H1 (cell line): ENCODE results near the gene COL6A2. TPM values are rescaled to one million over a fixed set of nuclear protein-coding genes. Genes with fewer than 3 reads are reported as not detected.

Experiments used
- CTCF ChIA-PET: fragments of 300-600 bp; sonication (Branson Sonifier 250); formaldehyde crosslinking; loops from one replicate; lab custom pipeline; 2021; ENCODE audit not compliant: partially characterized antibody; lab: Charles Lee
- POLR2A ChIA-PET: fragments of 300-600 bp; sonication (Branson Sonifier 250); formaldehyde crosslinking; loops from one replicate; lab custom pipeline; 2021; ENCODE audit warnings: inconsistent platforms; ENCODE audit not compliant: partially characterized antibody; lab: Charles Lee
- DNase-seq, 2 experiments: peaks; one replicate each; pipeline versions ENCODE4 v3.0.0 to v3.0.0-alpha.2; 2010 to 2022; ENCODE audit warnings: low spot score in 2 of 2, low read depth in 1 of 2, mixed read lengths in 1 of 2
- FAIRE-seq: peaks from 2 replicates; lab custom pipeline; 2011; peaks lifted over from hg19 to GRCh38; lab: Jason Lieb, UNC
- H2AFZ ChIP-seq: 2 replicates; pipeline ENCODE4 v1.8.1; 2012; ENCODE audit warnings: low read length, inconsistent platforms
- H2AK5ac ChIP-seq: 2 replicates; pipeline ENCODE4 v1.6.1; 2013; ENCODE audit warnings: low read depth, low read length
- H2BK120ac ChIP-seq: replicated peaks from 2 replicates; pipeline ENCODE3; 2013; ENCODE audit warnings: low read depth, low read length, inconsistent platforms
- H2BK12ac ChIP-seq: 2 replicates; pipeline ENCODE4 v1.6.1; 2013; ENCODE audit warnings: low read depth, low read length
- H2BK15ac ChIP-seq: 2 replicates; pipeline ENCODE4 v1.6.1; 2013; ENCODE audit warnings: low read length
- H2BK20ac ChIP-seq: 2 replicates; pipeline ENCODE4 v1.6.1; 2013; ENCODE audit warnings: low read length
- H2BK5ac ChIP-seq: 2 replicates; pipeline ENCODE4 v1.6.1; 2013; ENCODE audit warnings: low read depth, low read length
- H3K14ac ChIP-seq: 2 replicates; pipeline ENCODE4 v1.6.1; 2013; ENCODE audit warnings: inconsistent platforms; ENCODE audit not compliant: insufficient read length
- H3K18ac ChIP-seq: 2 replicates; pipeline ENCODE4 v1.6.1; 2013; ENCODE audit warnings: low read length; ENCODE audit errors: extremely low read depth
- H3K23ac ChIP-seq: 2 replicates; pipeline ENCODE4 v1.6.1; 2013; ENCODE audit warnings: inconsistent platforms; ENCODE audit not compliant: insufficient read length
- H3K23me2 ChIP-seq: 2 replicates; pipeline ENCODE4 v1.6.1; 2013; ENCODE audit warnings: low read depth, low read length
- H3K27ac ChIP-seq: 2 replicates; pipeline ENCODE4 v1.6.1; 2011; ENCODE audit warnings: low read depth, low read length, inconsistent platforms
- H3K27me3 ChIP-seq, 4 experiments: replicated peaks in 1 of 4; 1 replicate in 1 of 4; 2 replicates in 3 of 4; pipeline versions ENCODE4 v1.6.1 to v1.8.1; 2011 to 2013; ENCODE audit warnings: low read length in 3 of 4, mild to moderate bottlenecking in 3 of 4, inconsistent platforms in 2 of 4, mixed read lengths in 2 of 4, moderate library complexity in 1 of 4; ENCODE audit not compliant: control insufficient read depth in 3 of 4, insufficient read depth in 3 of 4; ENCODE audit errors: extremely low read depth in 1 of 4
- H3K36me3 ChIP-seq, 4 experiments: 2 replicates each; pipeline versions ENCODE4 v1.6.1 to v1.8.1; 2011 to 2013; ENCODE audit warnings: mild to moderate bottlenecking in 4 of 4, low read length in 3 of 4, moderate library complexity in 2 of 4, control low read depth in 1 of 4, inconsistent platforms in 1 of 4; ENCODE audit not compliant: insufficient read depth in 4 of 4, control insufficient read depth in 2 of 4
- H3K4ac ChIP-seq: replicated peaks from 2 replicates; pipeline ENCODE3; 2013; ENCODE audit warnings: low read length, low read depth, mixed read lengths, inconsistent platforms; ENCODE audit not compliant: insufficient read length
- H3K4me1 ChIP-seq, 4 experiments: replicated peaks in 1 of 4; 1 replicate in 1 of 4; 2 replicates in 3 of 4; pipeline versions ENCODE4 v1.6.1 to v1.8.1; 2011 to 2013; ENCODE audit warnings: low read length in 3 of 4, inconsistent platforms in 2 of 4, mixed read lengths in 1 of 4; ENCODE audit not compliant: insufficient read depth in 4 of 4, control insufficient read depth in 3 of 4
- H3K4me2 ChIP-seq, 2 experiments: 2 replicates each; pipeline versions ENCODE4 v1.6.1 to v1.8.1; 2011 to 2013; ENCODE audit warnings: low read depth in 2 of 2, low read length in 2 of 2, control low read depth in 1 of 2, inconsistent platforms in 1 of 2, mild to moderate bottlenecking in 1 of 2; ENCODE audit not compliant: insufficient read depth in 1 of 2
- H3K4me3 ChIP-seq, 4 experiments: fragments of 200-600, 300-600 bp in 1 of 4; sonication (generic), shearing (Covaris generic), sonication (Bioruptor Twin) in 1 of 4; 2 replicates each; pipeline versions ENCODE4 v1.5.1 to v1.8.1; 2011 to 2016; ENCODE audit warnings: low read length in 4 of 4, low read depth in 3 of 4, control low read depth in 2 of 4, inconsistent platforms in 2 of 4, mild to moderate bottlenecking in 2 of 4, mixed read lengths in 1 of 4, moderate library complexity in 1 of 4; ENCODE audit not compliant: insufficient read depth in 2 of 4; ENCODE audit errors: extremely low read depth in 1 of 4
- H3K56ac ChIP-seq: replicated peaks from 2 replicates; pipeline ENCODE3; 2013; ENCODE audit warnings: low read depth, mild to moderate bottlenecking, mixed read lengths, low read length, inconsistent platforms; ENCODE audit not compliant: insufficient read length
- H3K79me1 ChIP-seq: 2 replicates; pipeline ENCODE4 v1.6.1; 2013; ENCODE audit warnings: low read depth, low read length, control low read depth
- H3K79me2 ChIP-seq, 2 experiments: 2 replicates each; pipeline versions ENCODE4 v1.6.1 to v1.8.1; 2012 to 2013; ENCODE audit warnings: low read length in 2 of 2, mild to moderate bottlenecking in 2 of 2, inconsistent platforms in 1 of 2; ENCODE audit not compliant: insufficient read depth in 2 of 2, control insufficient read depth in 1 of 2
- H3K9ac ChIP-seq, 4 experiments: replicated peaks in 1 of 4; 1 replicate in 1 of 4; 2 replicates in 3 of 4; pipeline versions ENCODE4 v1.6.1 to v1.8.1; 2011 to 2013; ENCODE audit warnings: low read depth in 3 of 4, low read length in 3 of 4, control low read depth in 2 of 4, mild to moderate bottlenecking in 2 of 4, moderate library complexity in 2 of 4, inconsistent platforms in 1 of 4; ENCODE audit errors: extremely low read depth in 1 of 4
- H3K9me3 ChIP-seq, 2 experiments: 2 replicates each; pipeline versions ENCODE4 v1.6.1 to v1.8.1; 2012 to 2013; ENCODE audit warnings: mild to moderate bottlenecking in 2 of 2, moderate library complexity in 2 of 2, control low read depth in 1 of 2, inconsistent platforms in 1 of 2, low read depth in 1 of 2, low read length in 1 of 2, mixed read lengths in 1 of 2; ENCODE audit not compliant: insufficient read depth in 2 of 2
- H4K20me1 ChIP-seq, 2 experiments: replicated peaks in 1 of 2; 2 replicates each; pipeline versions ENCODE3 to v1.8.1; 2011 to 2013; ENCODE audit warnings: inconsistent platforms in 2 of 2, low read length in 2 of 2, mild to moderate bottlenecking in 1 of 2; ENCODE audit not compliant: insufficient read depth in 2 of 2, control insufficient read depth in 1 of 2
- H4K5ac ChIP-seq: 2 replicates; pipeline ENCODE4 v1.6.1; 2013; ENCODE audit warnings: low read length, low read depth, mixed read lengths, inconsistent platforms; ENCODE audit not compliant: insufficient read length
- H4K8ac ChIP-seq: 2 replicates; pipeline ENCODE4 v1.8.0; 2013; ENCODE audit warnings: mild to moderate bottlenecking, moderate library complexity, low read length, inconsistent platforms; ENCODE audit not compliant: insufficient read depth; ENCODE audit errors: extremely low read depth
- H4K91ac ChIP-seq: replicated peaks from 2 replicates; pipeline ENCODE3; 2013; ENCODE audit warnings: low read length, mixed read lengths, inconsistent platforms; ENCODE audit not compliant: insufficient read length
- TEAD4 ChIP-seq: IDR thresholded peaks from 2 replicates; pipeline ENCODE4 v1.6.1; 2012; ENCODE audit warnings: low read depth, low read length, inconsistent platforms, mixed read lengths
- WGBS, 2 experiments: shearing (Covaris generic) in 1 of 2; methylation state at CpG; one replicate each; pipeline versions ENCODE4 v1.1.6 to v1.1.7; 2013 to 2015; ENCODE audit warnings: low lambda C conversion rate in 2 of 2, mixed read lengths in 2 of 2, inconsistent platforms in 1 of 2, low coverage in 1 of 2, missing lambda C conversion rate in 1 of 2; ENCODE audit not compliant: insufficient replicate concordance in 2 of 2, insufficient coverage in 1 of 2, insufficient read length in 1 of 2; ENCODE audit errors: extremely low coverage in 1 of 2, missing lambda C conversion rate in 1 of 2; 5-methylcytosine and 5-hydroxymethylcytosine counted together
- polyA plus RNA-seq, 7 experiments: library from polyadenylated mRNA; depleted of rRNA in 3 of 7; stranded (reverse) in 5 of 7; unstranded in 2 of 7; fragments of >200 nt in 5 of 7; fragments of 200-250 nt in 2 of 7; gene quantifications; 1 replicate in 5 of 7; 2 replicates in 1 of 7; 4 replicates in 1 of 7; pipeline versions ENCODE4 v1.2.1 to v1.2.3, GENCODE V29; 2011 to 2013; ENCODE audit warnings: missing spikeins in 2 of 7, mixed read lengths in 2 of 7
- total RNA-seq: library from RNA; stranded (reverse); fragmentation: NEBNext Ultra II Directional; extraction: Animal tissue kit (Norgen Biotek cat#: 25700); gene quantifications from 2 replicates; pipeline ENCODE4 v1.2.1, GENCODE V29; 2021

Gene COL6A2
- total and polyA plus RNA-seq, 2 of the 8 experiments (the other 6 are each of a cell fraction or from before 2014, with no cell fraction given) = 60.1 to 62.7 TPM

GRCh38 chr21:46063734-46064680 is 33.9 kb upstream of the COL6A2 start:
- no peak overlapping the region for H2BK5ac ChIP-seq
- CTCF ChIA-PET = no interaction called here
- H3K56ac ChIP-seq = no peak overlapping the region
- H2AK5ac ChIP-seq = no peak overlapping the region
- no peak overlapping the region for H2BK20ac ChIP-seq
- H3K27ac ChIP-seq = no peak overlapping the region
- H3K27me3 ChIP-seq = no peaks in the 10 kb centered on the region; a peak in 2 of 7 replicates
- H3K9me3 ChIP-seq = peaks cover 28 to 33% of the 10 kb centered on the region in 2 experiments
- no peak overlapping the region for H2BK120ac ChIP-seq
- no peaks in the 10 kb centered on the region for H3K23me2 ChIP-seq
- peaks cover 0 to 5% of the 10 kb centered on the region in 2 experiments for H4K20me1 ChIP-seq
- H3K9ac ChIP-seq = no peak overlapping the region
- no peak overlapping the region for H2BK12ac ChIP-seq
- TF ChIP-seq TEAD4 = no peak
- peaks cover 0 to 8% (median 2%) of the 10 kb centered on the region in 4 experiments; a peak in 5 of 7 replicates for H3K4me1 ChIP-seq
- no peak for DNase-seq
- no peak overlapping the region for H3K18ac ChIP-seq
- H3K23ac ChIP-seq = no peak overlapping the region
- no peak overlapping the region for H4K8ac ChIP-seq
- POLR2A ChIA-PET = no interaction called here
- no peak overlapping the region for H2AFZ ChIP-seq
- H3K4me3 ChIP-seq = no peak overlapping the region
- no peak overlapping the region for H3K4me2 ChIP-seq
- WGBS, 2 experiments = 85% methylated on average over 30 of the region's 30 CpGs; no CpG with 5 or more reads in 1 of the 2 experiments
- no peak overlapping the region for H3K14ac ChIP-seq
- no peak for FAIRE-seq
- H4K5ac ChIP-seq = no peak overlapping the region
- no peak overlapping the region for H2BK15ac ChIP-seq
- no peaks in the 10 kb centered on the region for H3K36me3 ChIP-seq
- no peak overlapping the region for H3K4ac ChIP-seq
- H3K79me2 ChIP-seq = no peaks in the 10 kb centered on the region
- no peaks in the 10 kb centered on the region for H3K79me1 ChIP-seq
- no peak overlapping the region for H4K91ac ChIP-seq
